ENCODE results near the gene FMOD. TPM values are rescaled to one million over a fixed set of nuclear protein-coding genes. Genes with fewer than 3 reads are reported as not detected.
A peak's percentile ranks its signal among the peaks of the same experiment; 100 is the strongest.

Gene FMOD
- total RNA-seq, 1 experiment from 2014 or later = not detected

- Histone ChIP-seq H3K9me3 (ENCODE audit: low read length) (no peaks in the 10 kb centered on the region), H2AFZ (ENCODE audit: low read length) (no peak overlapping the region), H3K4me2 (ENCODE audit: low read length) (no peak overlapping the region), H3K4me3 (ENCODE audit: low read length) (no peak overlapping the region), H3K27ac (ENCODE audit: low read length) (no peak overlapping the region), H4K20me1 (ENCODE audit: low read length) (no peaks in the 10 kb centered on the region), H3K36me3 (ENCODE audit: low read depth, low read length) (no peaks in the 10 kb centered on the region), H3K4me1 (ENCODE audit: insufficient read depth, low read length) (no peaks in the 10 kb centered on the region), H3F3A (ENCODE audit: low read length, unreplicated experiment) (no peaks in the 10 kb centered on the region), H3K9me2 (replicated peaks; ENCODE audit: low read length) (no peaks in the 10 kb centered on the region), H3K79me2 (ENCODE audit: low read length) (no peaks in the 10 kb centered on the region), H3K27me3 (ENCODE audit: low read length) (peaks cover 66% of the 10 kb centered on the region), H3K9ac (ENCODE audit: low read length) (no peak overlapping the region)
- POLR2A ChIA-PET (ENCODE audit: unreplicated experiment) = no interaction called here
- no peak for ATAC-seq
- intact Hi-C loops (cut with micrococcal nuclease) = no loop called here
- BruUV-seq (replicated peaks) = no TSS peak
- CTCF ChIA-PET = no interaction called here
- no peak for DNase-seq
- TF ChIP-seq CTCF (conservative IDR thresholded peaks at IDR 0.05; ENCODE audit: low read depth, low read length) (no peak), EZH2phosphoT487 (IDR thresholded peaks at IDR 0.05; ENCODE audit: borderline replicate concordance, low read length) (no peak), EZH2 (IDR thresholded peaks at IDR 0.05; ENCODE audit: low read length, unreplicated experiment) (no peak)
Measured at GRCh38 chr1:203371288-203371687, 20.4 kb upstream of the FMOD start.

- DNase-seq (no peak), ATAC-seq (no peak)
- BruUV-seq (replicated peaks) = no TSS peak
- Histone ChIP-seq H3K79me2 (ENCODE audit: low read length) (no peaks in the 10 kb centered on the region), H3K4me2 (ENCODE audit: low read length) (no peak overlapping the region), H3K4me1 (ENCODE audit: insufficient read depth, low read length) (no peaks in the 10 kb centered on the region), H3K9ac (ENCODE audit: low read length) (no peak overlapping the region), H3F3A (ENCODE audit: low read length, unreplicated experiment) (no peaks in the 10 kb centered on the region), H3K36me3 (ENCODE audit: low read depth, low read length) (no peaks in the 10 kb centered on the region), H3K27me3 (ENCODE audit: low read length) (peaks cover 71% of the 10 kb centered on the region), H4K20me1 (ENCODE audit: low read length) (no peaks in the 10 kb centered on the region), H3K4me3 (ENCODE audit: low read length) (no peak overlapping the region), H3K27ac (ENCODE audit: low read length) (no peak overlapping the region), H3K9me3 (ENCODE audit: low read length) (no peaks in the 10 kb centered on the region), H3K9me2 (replicated peaks; ENCODE audit: low read length) (no peaks in the 10 kb centered on the region), H2AFZ (ENCODE audit: low read length) (no peak overlapping the region)
- TF ChIP-seq CTCF (conservative IDR thresholded peaks at IDR 0.05; ENCODE audit: low read depth, low read length) (no peak), EZH2 (IDR thresholded peaks at IDR 0.05; ENCODE audit: low read length, unreplicated experiment) (no peak), EZH2phosphoT487 (IDR thresholded peaks at IDR 0.05; ENCODE audit: borderline replicate concordance, low read length) (no peak)
- POLR2A ChIA-PET (ENCODE audit: unreplicated experiment) = no interaction called here
- CTCF ChIA-PET = no interaction called here
- intact Hi-C loops (cut with micrococcal nuclease) = no loop called here
Measured at GRCh38 chr1:203369666-203370065, 18.7 kb upstream of the FMOD start.

GRCh38 chr1:203368624-203369451, 17.9 kb upstream of the FMOD start:
- Histone ChIP-seq H3K9me3 (ENCODE audit: low read length) (no peaks in the 10 kb centered on the region), H3K4me2 (ENCODE audit: low read length) (no peak overlapping the region), H3K4me3 (ENCODE audit: low read length) (no peak overlapping the region), H3K9me2 (replicated peaks; ENCODE audit: low read length) (no peaks in the 10 kb centered on the region), H3K27me3 (ENCODE audit: low read length) (peaks cover 72% of the 10 kb centered on the region), H3K36me3 (ENCODE audit: low read depth, low read length) (no peaks in the 10 kb centered on the region), H4K20me1 (ENCODE audit: low read length) (no peaks in the 10 kb centered on the region), H3K4me1 (ENCODE audit: insufficient read depth, low read length) (no peaks in the 10 kb centered on the region), H3K9ac (ENCODE audit: low read length) (no peak overlapping the region), H2AFZ (ENCODE audit: low read length) (no peak overlapping the region), H3K79me2 (ENCODE audit: low read length) (no peaks in the 10 kb centered on the region), H3F3A (ENCODE audit: low read length, unreplicated experiment) (no peaks in the 10 kb centered on the region), H3K27ac (ENCODE audit: low read length) (no peak overlapping the region)
- DNase-seq (peak; percentile 14), ATAC-seq (no peak)
- ChIA-PET CTCF (no interaction called here), POLR2A (ENCODE audit: unreplicated experiment) (no interaction called here)
- TF ChIP-seq EZH2phosphoT487 (IDR thresholded peaks at IDR 0.05; ENCODE audit: borderline replicate concordance, low read length) = no peak
- 0 out of 2 replicates have a peak, but pooled peaks have one; percentile 19 for TF ChIP-seq CTCF (conservative IDR thresholded peaks at IDR 0.05; ENCODE audit: low read depth, low read length)
- no peak for TF ChIP-seq EZH2 (IDR thresholded peaks at IDR 0.05; ENCODE audit: low read length, unreplicated experiment)
- BruUV-seq (replicated peaks) = no TSS peak
- intact Hi-C loops (cut with micrococcal nuclease) = no loop called here
